Transverse colon (tissue), 4 donors: Measurements from ENCODE around the gene SP6. TPM values are rescaled to one million over a fixed set of nuclear protein-coding genes. Genes with fewer than 3 reads are reported as not detected.

Experiments used
- DNase-seq: peaks from one replicate; pipeline ENCODE4 v3.0.0-alpha.2; 2019
- H3K27ac ChIP-seq, 4 donors: fragments of 200-600 bp; sonication (generic); 2 replicates each; pipeline ENCODE4 v1.5.1; 2016 to 2018; ENCODE audit warnings: inconsistent platforms in 4 of 4
- H3K27me3 ChIP-seq: fragments of 200-600 bp; sonication (generic); 2 replicates; pipeline ENCODE4 v1.5.1; 2017; ENCODE audit warnings: inconsistent platforms
- H3K36me3 ChIP-seq, 4 donors: fragments of 200-600 bp; sonication (generic); 2 replicates each; pipeline ENCODE4 v1.5.1; 2017 to 2019; ENCODE audit warnings: inconsistent platforms in 4 of 4
- H3K4me1 ChIP-seq, 4 donors: fragments of 200-600 bp; sonication (generic); 2 replicates each; pipeline ENCODE4 v1.5.1; 2017 to 2020; ENCODE audit warnings: inconsistent platforms in 4 of 4
- H3K4me3 ChIP-seq, 4 donors: fragments of 200-600 bp; sonication (generic); 1 replicate in 1 of 4; 2 replicates in 3 of 4; pipeline versions ENCODE4 v1.5.1 to v1.6.1; 2017 to 2019; ENCODE audit warnings: inconsistent platforms in 4 of 4
- H3K9me3 ChIP-seq, 2 donors: fragments of 200-600 bp; sonication (generic); 2 replicates each; pipeline ENCODE4 v1.5.1; 2017 to 2019; ENCODE audit warnings: inconsistent platforms in 2 of 2
- EP300 ChIP-seq: sonication (generic); formaldehyde crosslinking; IDR thresholded peaks from one replicate; pipeline ENCODE4 v1.6.1; 2017; ENCODE audit warnings: antibody characterized with exemption, low read depth
- POLR2A ChIP-seq: fragments of 450-650 bp; IDR thresholded peaks from one replicate; pipeline ENCODE4 v1.6.1; 2016; ENCODE audit warnings: antibody characterized with exemption, mild to moderate bottlenecking, moderate library complexity
- POLR2AphosphoS5 ChIP-seq, 3 donors: sonication (generic); formaldehyde crosslinking; IDR thresholded peaks; one replicate each; pipeline ENCODE4 v1.6.1; 2016; ENCODE audit warnings: antibody characterized with exemption in 3 of 3
- WGBS, 2 donors: methylation state at CpG; one replicate each; pipeline ENCODE4 v1.1.5; 2018; ENCODE audit warnings: low coverage in 1 of 2; 5-methylcytosine and 5-hydroxymethylcytosine counted together
- in situ Hi-C, 4 donors: fragments of 200-750 bp; cut with MboI; loops; one replicate each; pipeline versions ENCODE4 v1.15.0 to v1.15.1; 2017; ENCODE audit warnings: low sequenced_read_pairs in 3 of 4, low pct_ligation_motif_present in 1 of 4, low pct_unique_long_range_greater_than_20kb in 1 of 4
- intact Hi-C: fragments of 100-400 bp; cut with DNase I; formaldehyde crosslinking; loops from one replicate; pipeline ENCODE4 v1.15.1; 2023; ENCODE audit warnings: low total_unique reads
- total RNA-seq, 4 donors: library from RNA; depleted of rRNA; stranded (reverse); fragments of >200 nt; gene quantifications; one replicate each; pipeline ENCODE4 v1.1.0, GENCODE V29; 2016
- TF ChIP-seq, protein P1 (sequence below), 5 experiments: fragments of 200-600 bp in 3 of 5; fragments of 450-650 bp in 2 of 5; sonication (generic) in 3 of 5; IDR thresholded peaks; 1 replicate in 2 of 5; 2 replicates in 3 of 5; pipeline ENCODE4 v1.5.1; 2016 to 2017; ENCODE audit warnings: antibody characterized with exemption in 5 of 5, inconsistent platforms in 3 of 5, mild to moderate bottlenecking in 2 of 5, moderate library complexity in 1 of 5

Gene SP6
- total RNA-seq, 4 donors from 2014 or later = 0.40 to 5.9 (median 4.9) TPM

DNA sequence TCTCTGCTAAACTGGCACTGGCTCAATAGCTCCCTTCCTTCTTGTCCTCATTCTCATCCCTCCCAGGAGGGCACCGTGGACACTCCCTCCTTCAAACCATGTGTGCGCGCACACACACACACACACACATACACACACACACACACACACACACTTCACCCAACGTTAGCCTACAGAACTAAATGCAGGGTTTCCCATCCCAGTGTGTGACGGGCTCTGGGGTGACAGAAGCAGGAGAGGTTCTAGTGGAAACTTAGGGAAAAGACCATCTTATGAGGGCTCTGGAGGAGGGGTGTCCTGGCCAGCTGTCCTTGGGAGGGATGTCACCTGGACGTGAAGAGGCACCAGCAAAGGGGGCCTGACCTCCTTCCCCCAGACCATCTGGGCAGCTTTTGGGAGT, 49.1 kb downstream of the SP6 start:
- Histone ChIP-seq H3K27ac (no peak overlapping the region), H3K4me1 (no peaks in the 10 kb centered on the region), H3K9me3 (no peaks in the 10 kb centered on the region), H3K4me3 (no peak overlapping the region), H3K36me3 (no peaks in the 10 kb centered on the region), H3K27me3 (no peaks in the 10 kb centered on the region)
- intact Hi-C loops (no loop called here), in situ Hi-C loops (no loop called here)
- TF ChIP-seq, protein P1, sequence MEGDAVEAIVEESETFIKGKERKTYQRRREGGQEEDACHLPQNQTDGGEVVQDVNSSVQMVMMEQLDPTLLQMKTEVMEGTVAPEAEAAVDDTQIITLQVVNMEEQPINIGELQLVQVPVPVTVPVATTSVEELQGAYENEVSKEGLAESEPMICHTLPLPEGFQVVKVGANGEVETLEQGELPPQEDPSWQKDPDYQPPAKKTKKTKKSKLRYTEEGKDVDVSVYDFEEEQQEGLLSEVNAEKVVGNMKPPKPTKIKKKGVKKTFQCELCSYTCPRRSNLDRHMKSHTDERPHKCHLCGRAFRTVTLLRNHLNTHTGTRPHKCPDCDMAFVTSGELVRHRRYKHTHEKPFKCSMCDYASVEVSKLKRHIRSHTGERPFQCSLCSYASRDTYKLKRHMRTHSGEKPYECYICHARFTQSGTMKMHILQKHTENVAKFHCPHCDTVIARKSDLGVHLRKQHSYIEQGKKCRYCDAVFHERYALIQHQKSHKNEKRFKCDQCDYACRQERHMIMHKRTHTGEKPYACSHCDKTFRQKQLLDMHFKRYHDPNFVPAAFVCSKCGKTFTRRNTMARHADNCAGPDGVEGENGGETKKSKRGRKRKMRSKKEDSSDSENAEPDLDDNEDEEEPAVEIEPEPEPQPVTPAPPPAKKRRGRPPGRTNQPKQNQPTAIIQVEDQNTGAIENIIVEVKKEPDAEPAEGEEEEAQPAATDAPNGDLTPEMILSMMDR (IDR thresholded peaks at IDR 0.05) = no peak
- TF ChIP-seq POLR2A = no peak
- TF ChIP-seq EP300 = no peak
- 44% methylated on average over 6 of the region's 6 CpGs; no CpG with 5 or more reads in 1 of the 2 donors for WGBS, 2 donors
- DNase-seq = no peak

DNA sequence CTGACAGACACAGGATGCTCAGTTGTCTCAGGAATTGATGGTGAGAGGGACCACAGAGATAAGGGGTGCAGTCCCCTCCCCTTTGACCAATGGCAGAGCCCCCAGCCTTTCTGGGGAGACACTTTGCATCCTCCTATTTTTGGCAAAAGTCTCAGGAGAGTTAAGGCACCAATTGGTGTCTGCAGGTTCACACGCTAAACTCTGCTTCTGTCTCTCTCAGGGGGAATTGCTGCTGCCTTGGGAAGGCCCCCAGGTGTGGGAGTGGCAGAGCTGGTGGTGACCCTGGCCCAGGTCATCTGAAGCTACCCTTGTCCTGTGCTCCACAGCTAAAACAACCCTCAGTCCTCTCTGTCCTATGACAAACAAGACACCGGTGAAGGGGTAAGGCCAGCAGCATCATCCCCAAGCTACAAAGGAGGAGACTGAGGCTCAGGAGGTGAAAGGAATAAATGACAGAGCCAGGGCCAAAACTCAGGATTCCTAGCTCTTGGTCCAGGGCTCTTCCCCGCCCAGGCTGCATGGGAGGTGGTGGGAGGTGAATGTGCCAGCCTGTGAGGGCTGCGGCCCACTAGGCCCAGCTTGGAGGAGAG, 49.7 kb downstream of the SP6 start:
- no peak for TF ChIP-seq POLR2AphosphoS5 (IDR thresholded peaks at IDR 0.05)
- TF ChIP-seq, protein P1 (IDR thresholded peaks at IDR 0.05) = no peak
- TF ChIP-seq POLR2A = no peak
- no peak for TF ChIP-seq EP300
- Histone ChIP-seq H3K27me3 (no peaks in the 10 kb centered on the region), H3K4me1 (no peaks in the 10 kb centered on the region), H3K27ac (no peak overlapping the region), H3K36me3 (no peaks in the 10 kb centered on the region), H3K4me3 (no peak overlapping the region), H3K9me3 (no peaks in the 10 kb centered on the region)
- intact Hi-C loops (no loop called here), in situ Hi-C loops (no loop called here)
- 80% methylated on average over 4 of the region's 4 CpGs; no CpG with 5 or more reads in 1 of the 2 donors for WGBS, 2 donors
- DNase-seq = no peak

DNA sequence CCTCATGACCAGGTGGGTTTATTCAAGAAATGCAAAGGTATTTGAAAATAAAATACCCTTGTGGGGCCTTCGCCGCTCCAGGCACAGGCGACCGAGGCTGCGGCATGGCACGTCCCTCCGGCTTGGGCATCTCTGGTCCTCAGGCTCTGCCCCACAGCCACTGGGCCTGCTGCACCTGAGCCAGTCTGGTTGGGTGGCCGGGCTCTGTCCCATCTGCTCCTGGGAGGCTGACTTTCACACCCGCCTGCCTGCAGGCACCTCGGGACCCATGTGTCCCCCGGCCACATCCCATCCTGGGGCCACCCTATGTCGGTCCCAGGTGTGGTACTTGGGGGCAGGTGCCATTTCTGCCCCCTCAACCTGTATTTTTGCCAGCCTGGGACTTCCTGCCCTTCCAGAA, 50.3 kb downstream of the SP6 start:
- in situ Hi-C loops (no loop called here), intact Hi-C loops (no loop called here)
- Histone ChIP-seq H3K4me1 (no peaks in the 10 kb centered on the region), H3K9me3 (no peaks in the 10 kb centered on the region), H3K4me3 (no peak overlapping the region), H3K27me3 (peaks cover 1% of the 10 kb centered on the region), H3K36me3 (no peaks in the 10 kb centered on the region), H3K27ac (no peak overlapping the region)
- TF ChIP-seq, protein P1 (IDR thresholded peaks at IDR 0.05) = no peak
- TF ChIP-seq POLR2A (no peak), EP300 (no peak), POLR2AphosphoS5 (IDR thresholded peaks at IDR 0.05) (no peak)
- WGBS, 2 donors = 77 to 80% methylated on average over 7 to 11 of the region's 12 CpGs
- DNase-seq = no peak

DNA sequence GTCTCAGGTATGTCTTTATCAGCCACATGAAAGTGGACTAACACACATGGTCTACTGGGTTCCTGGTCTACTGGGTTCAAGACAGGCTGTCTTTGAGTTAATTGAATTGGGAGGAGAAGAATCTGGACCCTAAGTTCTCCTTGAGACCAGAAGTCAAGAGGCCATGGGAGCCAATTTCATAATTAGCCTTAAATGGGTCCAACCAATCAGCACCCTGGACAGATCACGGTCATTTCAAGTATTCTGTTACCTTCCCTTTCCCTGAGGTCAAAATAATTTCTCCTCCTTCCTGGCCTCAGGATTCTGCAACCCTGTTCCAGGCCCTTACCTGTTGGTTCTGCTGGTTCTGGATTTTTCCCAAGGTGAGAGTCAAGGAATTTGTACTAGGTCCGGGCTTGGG, 53.2 kb downstream of the SP6 start:
- no peak for DNase-seq
- intact Hi-C loops (no loop called here), in situ Hi-C loops (loop anchor here in 1 of 4 donors (10.0 kb wide), 1 partner anchor 103 kb away; the partner anchor contains the start of gene TBKBP1)
- no peak overlapping the region for H3K27ac ChIP-seq
- 54 to 61% methylated on average over 2 of the region's 2 CpGs for WGBS, 2 donors
- H3K36me3 ChIP-seq = no peaks in the 10 kb centered on the region
- no peak overlapping the region for H3K4me3 ChIP-seq
- no peaks in the 10 kb centered on the region for H3K9me3 ChIP-seq
- no peak for TF ChIP-seq POLR2AphosphoS5 (IDR thresholded peaks at IDR 0.05)
- H3K4me1 ChIP-seq = no peaks in the 10 kb centered on the region
- H3K27me3 ChIP-seq = peaks cover 30% of the 10 kb centered on the region

Other genes starting within 250 kb of the SP6 start
- 100 to 1,000 TPM in 3 of 4 donors, 10 to 100 TPM in 1; 39.2 to 176 (median 133) TPM for gene KPNB1, start 201.2 kb downstream of the SP6 start, total RNA-seq
- gene TBKBP1, start 157.0 kb downstream of the SP6 start, total RNA-seq = 1 to 10 TPM; 1.8 to 6.4 (median 4.4) TPM
- gene TBX21, start 117.9 kb downstream of the SP6 start, total RNA-seq = 10 to 100 TPM in 1 of 4 donors, 1 to 10 TPM in 1, under 1 TPM in 1, not detected in 1; 0.27 to 18.3 (median 4.9) TPM
- 100 to 1,000 TPM in 1 of 4 donors, 10 to 100 TPM in 3; 53.5 to 148 (median 75.0) TPM for gene OSBPL7, start 29.4 kb downstream of the SP6 start, total RNA-seq
- gene MRPL10, start 19.6 kb downstream of the SP6 start, total RNA-seq = 10 to 100 TPM; 12.9 to 41.8 (median 32.0) TPM
- gene LRRC46, start 19.5 kb downstream of the SP6 start, total RNA-seq = under 1 TPM in 2 of 4 donors, not detected in 2; 0.48 to 0.80 TPM
- 100 to 1,000 TPM in 2 of 4 donors, 10 to 100 TPM in 2; 37.8 to 164 (median 89.7) TPM for gene SCRN2, start 9.9 kb downstream of the SP6 start, total RNA-seq
- 10 to 100 TPM in 3 of 4 donors, 1 to 10 TPM in 1; 8.3 to 22.1 (median 17.4) TPM for gene SP2, start 45.1 kb upstream of the SP6 start, total RNA-seq
- 10 to 100 TPM in 3 of 4 donors, 1 to 10 TPM in 1; 7.4 to 83.8 (median 31.6) TPM for gene PNPO, start 90.4 kb upstream of the SP6 start, total RNA-seq
- 100 to 1,000 TPM; 111 to 230 (median 182) TPM for gene PRR15L, start 106.7 kb upstream of the SP6 start, total RNA-seq
- 100 to 1,000 TPM; 159 to 540 (median 296) TPM for gene CDK5RAP3, start 120.0 kb upstream of the SP6 start, total RNA-seq
- gene COPZ2, start 186.6 kb upstream of the SP6 start, total RNA-seq = 10 to 100 TPM in 2 of 4 donors, 1 to 10 TPM in 2; 6.0 to 11.2 (median 8.3) TPM
- gene NFE2L1, start 197.2 kb upstream of the SP6 start, total RNA-seq = 100 to 1,000 TPM; 173 to 242 (median 211) TPM